HuH-7.5 (cell line): ENCODE data around the gene TUBG1.
"Not testable (repeated sequence)": the region's sequence is repeated elsewhere in the genome, so short reads cannot be mapped to it uniquely, and the experiment has no call there.

Source experiments
- DNase-seq: peaks from one replicate; pipeline ENCODE4 v3.0.0; 2011; ENCODE audit warnings: low spot score

Gene TUBG1

GRCh38 chr17:42623732-42624596 lies 14.5 kb downstream of the TUBG1 start:
- DNase-seq, result no peak

DNA sequence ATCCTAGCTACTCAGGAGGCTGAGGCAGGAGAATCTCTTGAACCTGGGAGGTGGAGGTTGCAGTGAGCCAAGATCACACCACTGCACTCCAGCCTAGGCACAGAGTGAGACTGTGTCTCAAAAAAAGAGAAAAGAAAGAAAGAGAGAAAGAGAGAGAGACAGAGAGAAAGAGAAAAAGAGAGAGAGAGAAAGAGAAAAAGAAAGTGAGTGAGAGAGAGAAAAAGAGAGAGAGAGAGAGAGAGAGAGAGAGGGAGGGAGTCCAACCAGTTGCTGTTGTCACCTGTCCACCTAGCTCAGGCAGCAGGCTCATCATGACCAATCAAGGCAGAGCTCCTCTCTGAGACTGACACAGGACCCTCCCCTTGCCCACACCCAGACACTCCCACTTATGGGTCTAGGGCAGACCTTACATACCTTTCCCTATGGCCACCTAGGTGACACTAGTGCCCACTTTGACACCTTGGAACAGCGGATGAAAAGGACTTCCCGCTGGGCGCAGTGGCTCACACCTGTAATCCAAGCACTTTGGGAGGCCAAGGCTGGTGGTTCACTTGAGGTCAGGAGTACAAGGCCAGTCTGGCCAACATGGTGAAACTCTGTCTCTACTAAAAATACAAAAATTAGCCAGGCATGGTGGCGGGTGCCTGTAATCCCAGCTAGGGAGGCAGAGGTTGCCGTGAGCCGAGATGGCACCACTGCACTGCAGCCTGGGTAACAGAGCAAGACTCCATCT lies 17.7 kb downstream of the TUBG1 start:
- not testable (repeated sequence) for DNase-seq

GRCh38 chr17:42629411-42630009 lies 20.0 kb downstream of the TUBG1 start:
- DNase-seq, result no peak

DNA sequence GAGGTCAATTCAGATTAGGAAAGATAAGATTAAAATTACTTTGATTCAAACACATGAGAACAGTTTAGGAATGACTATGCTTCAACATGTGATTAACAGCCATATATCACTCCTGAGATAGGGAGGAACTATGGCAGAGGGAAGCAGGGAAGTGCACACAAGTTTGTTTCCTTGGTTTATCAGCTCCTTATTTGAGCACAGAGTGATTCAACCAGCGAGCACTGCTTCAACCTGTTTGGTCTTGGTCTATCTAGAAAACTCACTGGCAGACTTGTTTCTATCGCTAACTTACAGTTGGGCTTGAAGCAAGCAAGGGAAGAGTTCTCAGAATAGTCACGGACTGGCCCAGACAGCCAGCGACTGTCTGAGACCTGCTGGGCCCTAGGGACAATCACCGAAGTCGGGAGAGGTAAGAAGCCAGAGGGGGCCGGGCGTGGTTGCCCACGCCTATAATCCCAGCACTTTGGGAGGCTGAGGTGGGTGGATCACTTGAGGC lies 23.5 kb downstream of the TUBG1 start:
- no peak for DNase-seq

- no peak for DNase-seq
Measured at GRCh38 chr17:42639525-42640113, 30.1 kb downstream of the TUBG1 start.

- DNase-seq, result no peak
Measured at GRCh38 chr17:42640121-42640520, 30.6 kb downstream of the TUBG1 start.

- DNase-seq, result no peak
Measured at GRCh38 chr17:42642336-42642735, 32.9 kb downstream of the TUBG1 start.

GRCh38 chr17:42647778-42648177 lies 38.3 kb downstream of the TUBG1 start:
- DNase-seq, result no peak

DNA sequence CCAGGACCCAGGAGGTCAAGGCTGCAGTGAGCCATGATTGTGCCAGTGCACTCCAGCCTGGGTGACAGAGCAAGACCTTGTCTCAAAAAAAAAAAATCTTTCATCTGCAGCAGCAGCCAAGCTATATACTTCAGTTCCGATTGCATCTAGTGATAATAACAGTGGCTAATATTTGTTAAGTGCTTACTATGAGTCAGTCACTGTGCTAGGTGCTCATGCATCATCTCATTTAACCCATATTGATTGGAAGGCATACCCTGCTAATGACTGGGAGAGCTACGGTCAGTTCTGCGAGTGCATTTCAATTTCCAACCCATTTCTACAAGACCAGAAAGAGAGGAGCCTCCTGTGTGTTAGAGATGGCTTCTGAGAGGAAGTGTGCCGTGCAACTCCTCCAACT lies 41.9 kb downstream of the TUBG1 start:
- no peak for DNase-seq

DNA sequence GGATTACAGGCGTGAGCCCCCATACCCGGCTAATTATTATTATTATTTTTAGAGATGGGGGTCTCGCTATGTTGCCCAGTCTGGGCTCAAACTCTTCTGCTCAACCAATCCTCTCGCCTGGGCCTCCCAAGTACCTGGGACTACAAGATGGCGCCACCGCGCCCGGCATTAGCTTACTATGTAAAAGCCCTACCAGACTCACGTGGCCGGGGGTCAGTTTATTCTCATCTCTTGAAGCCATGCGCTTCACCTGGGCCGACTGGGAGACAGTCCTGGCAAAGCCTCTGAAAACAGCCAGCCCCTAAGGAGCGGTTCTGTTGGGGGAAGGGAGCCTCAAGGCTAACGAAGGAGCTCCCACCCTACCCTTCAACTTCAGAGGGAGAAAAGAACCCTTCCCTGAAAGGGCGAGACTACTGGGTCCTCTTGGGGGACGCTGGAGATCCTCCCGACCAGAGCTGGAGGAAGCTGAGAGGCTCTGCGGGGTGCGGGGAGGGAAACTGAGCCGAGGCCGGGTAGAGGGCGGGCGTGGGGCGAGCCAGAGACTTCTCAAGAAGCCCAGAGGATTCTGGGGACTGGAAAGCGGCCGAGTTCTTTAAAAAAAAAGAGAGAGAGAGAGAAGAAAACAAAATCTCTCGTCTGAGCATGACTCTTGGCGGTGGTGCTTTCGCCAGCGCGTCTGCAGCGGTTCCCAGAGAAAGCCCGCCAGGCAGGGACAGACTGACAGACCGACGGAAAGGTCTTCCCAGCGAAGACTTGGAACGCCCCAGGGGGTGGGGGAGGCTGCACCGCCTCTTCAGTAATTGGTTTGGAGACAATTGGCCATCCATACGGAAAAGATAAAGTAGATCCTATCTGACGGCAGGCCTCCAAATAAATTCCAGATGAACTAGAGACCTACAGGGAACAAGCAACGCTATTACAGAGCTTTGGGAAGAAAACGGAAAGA lies 44.0 kb downstream of the TUBG1 start:
- no peak for DNase-seq

- no peak for DNase-seq
Measured at GRCh38 chr17:42655528-42655927, 46.0 kb downstream of the TUBG1 start.

DNA sequence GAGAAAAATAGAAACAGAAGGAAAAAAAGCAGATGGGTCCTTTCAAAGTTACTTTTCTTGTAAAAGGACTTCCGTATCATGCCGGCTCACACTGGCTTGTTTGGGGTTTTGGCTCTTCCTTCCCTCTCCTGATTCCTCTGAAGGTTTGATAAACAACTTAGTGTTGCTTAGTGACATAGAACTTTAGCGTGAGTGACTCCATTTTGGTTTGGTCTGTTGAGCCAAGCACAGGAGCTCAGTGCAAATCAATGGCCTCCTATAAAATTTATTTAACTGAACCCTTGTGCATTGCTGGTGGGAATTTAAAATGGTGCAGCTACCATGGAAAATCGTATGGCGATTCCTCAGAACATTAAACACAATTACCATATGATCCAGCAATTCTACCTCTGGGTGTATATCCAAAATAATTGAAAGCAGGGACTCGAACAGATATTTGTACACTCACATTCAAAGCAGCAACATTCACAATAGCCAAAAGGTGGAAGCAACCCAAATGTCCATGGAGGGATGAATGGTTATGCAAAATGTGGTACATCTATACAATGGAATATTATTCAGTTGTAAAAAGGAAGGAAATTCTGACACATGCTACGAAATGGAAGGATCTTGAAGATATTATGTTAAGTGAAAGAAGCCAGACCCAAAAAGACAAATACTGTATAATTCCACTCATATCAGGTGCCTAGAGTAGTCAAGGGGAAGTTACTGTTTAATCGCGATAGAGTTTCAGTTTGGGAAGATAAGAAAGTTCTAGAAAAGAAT lies 48.5 kb downstream of the TUBG1 start:
- DNase-seq, result no peak

- DNase-seq, result peak; percentile 97
Measured at GRCh38 chr17:42659079-42659931, 49.8 kb downstream of the TUBG1 start, which contains the start of gene TUBG2. TSS of gene TUBG2 (plus strand) at chr17:42659284. CDS start at chr17:42659504, 220 bp downstream.

GRCh38 chr17:42659932-42660274 lies 50.4 kb downstream of the TUBG1 start:
- not testable (repeated sequence) for DNase-seq

GRCh38 chr17:42660692-42661345 lies 51.3 kb downstream of the TUBG1 start:
- DNase-seq, result no peak
